ENCODE data around the gene TCP11L1. TPM values are rescaled to one million over a fixed set of nuclear protein-coding genes. Genes with fewer than 3 reads are reported as not detected.

The TCP11L1 gene
- total RNA-seq, result 8.7 and 11.4 TPM in 2 replicates

GRCh38 chr11:33039274-33040032 lies at the start of gene TCP11L1:
TCP11L1 (plus strand) TSS chr11:33039572; CDS start chr11:33043774, 4,202 bp downstream.
- H3K36me3 ChIP-seq (ENCODE audit: control insufficient read depth, insufficient read depth, low read length), result no peaks in the 10 kb centered on the region
- H3K4me3 ChIP-seq (ENCODE audit: low read depth, low read length), result peak within 1 kb of the TSS; percentile 95
- no peak for FAIRE-seq
- no peaks in the 10 kb centered on the region for H3K27me3 ChIP-seq (ENCODE audit: control insufficient read depth, insufficient read depth, low read length)
- no peak for TF ChIP-seq CTCF (IDR thresholded peaks at IDR 0.05; ENCODE audit: insufficient read depth, low read length, severe bottlenecking)
- DNase-seq (ENCODE audit: low read depth), result peak; percentile 77

- no peak overlapping the region for H3K4me3 ChIP-seq (ENCODE audit: low read depth, low read length)
- FAIRE-seq (no peak), DNase-seq (ENCODE audit: low read depth) (no peak)
- TF ChIP-seq CTCF (IDR thresholded peaks at IDR 0.05; ENCODE audit: insufficient read depth, low read length, severe bottlenecking), result no peak
- H3K36me3 ChIP-seq (ENCODE audit: control insufficient read depth, insufficient read depth, low read length), result no peaks in the 10 kb centered on the region
- no peaks in the 10 kb centered on the region for H3K27me3 ChIP-seq (ENCODE audit: control insufficient read depth, insufficient read depth, low read length)
Observed at GRCh38 chr11:32990481-32990880, 48.9 kb upstream of the TCP11L1 start.

- no peaks in the 10 kb centered on the region for H3K27me3 ChIP-seq (ENCODE audit: control insufficient read depth, insufficient read depth, low read length)
- no peaks in the 10 kb centered on the region for H3K36me3 ChIP-seq (ENCODE audit: control insufficient read depth, insufficient read depth, low read length)
- no peak overlapping the region for H3K4me3 ChIP-seq (ENCODE audit: low read depth, low read length)
- DNase-seq (ENCODE audit: low read depth), result no peak
- no peak for FAIRE-seq
- no peak for TF ChIP-seq CTCF (IDR thresholded peaks at IDR 0.05; ENCODE audit: insufficient read depth, low read length, severe bottlenecking)
Observed at GRCh38 chr11:32991427-32991826, 47.9 kb upstream of the TCP11L1 start.

- TF ChIP-seq CTCF (IDR thresholded peaks at IDR 0.05; ENCODE audit: insufficient read depth, low read length, severe bottlenecking), result no peak
- DNase-seq (ENCODE audit: low read depth) (no peak), FAIRE-seq (no peak)
- H3K4me3 ChIP-seq (ENCODE audit: low read depth, low read length), result no peak overlapping the region
- no peaks in the 10 kb centered on the region for H3K27me3 ChIP-seq (ENCODE audit: control insufficient read depth, insufficient read depth, low read length)
- no peaks in the 10 kb centered on the region for H3K36me3 ChIP-seq (ENCODE audit: control insufficient read depth, insufficient read depth, low read length)
Observed at GRCh38 chr11:32991898-32992297, 47.5 kb upstream of the TCP11L1 start.

GRCh38 chr11:33000181-33000580 lies 39.2 kb upstream of the TCP11L1 start:
- no peak for TF ChIP-seq CTCF (IDR thresholded peaks at IDR 0.05; ENCODE audit: insufficient read depth, low read length, severe bottlenecking)
- Histone ChIP-seq H3K4me3 (ENCODE audit: low read depth, low read length) (no peak overlapping the region), H3K36me3 (ENCODE audit: control insufficient read depth, insufficient read depth, low read length) (no peaks in the 10 kb centered on the region), H3K27me3 (ENCODE audit: control insufficient read depth, insufficient read depth, low read length) (no peaks in the 10 kb centered on the region)
- DNase-seq (ENCODE audit: low read depth), result peak; percentile 63
- no peak for FAIRE-seq

GRCh38 chr11:33001281-33001680 lies 38.1 kb upstream of the TCP11L1 start:
- FAIRE-seq (no peak), DNase-seq (ENCODE audit: low read depth) (no peak)
- H3K27me3 ChIP-seq (ENCODE audit: control insufficient read depth, insufficient read depth, low read length), result no peaks in the 10 kb centered on the region
- no peaks in the 10 kb centered on the region for H3K36me3 ChIP-seq (ENCODE audit: control insufficient read depth, insufficient read depth, low read length)
- TF ChIP-seq CTCF (IDR thresholded peaks at IDR 0.05; ENCODE audit: insufficient read depth, low read length, severe bottlenecking), result no peak
- H3K4me3 ChIP-seq (ENCODE audit: low read depth, low read length), result no peak overlapping the region
